Loucy (cell line): ENCODE measurements around the gene KIAA0753.

ENCODE experiments used
- H2AFZ ChIP-seq: fragments of 200-600 bp; sonication (generic); 2 replicates; pipeline ENCODE4 v1.6.0; 2016; ENCODE audit warnings: antibody characterized with exemption, mild to moderate bottlenecking, low read length, moderate library complexity
- H3F3A ChIP-seq: fragments of 200-600 bp; 2 replicates; pipeline ENCODE4 v1.6.0; 2016; ENCODE audit warnings: antibody characterized with exemption, low read depth, mild to moderate bottlenecking
- H3K27me3 ChIP-seq: fragments of 200-600 bp; sonication (generic); 2 replicates; pipeline ENCODE4 v1.6.1; 2014; ENCODE audit warnings: low read length, mild to moderate bottlenecking; ENCODE audit not compliant: insufficient read depth, poor library complexity, severe bottlenecking
- H3K36me3 ChIP-seq: fragments of 200-600 bp; sonication (generic); 2 replicates; pipeline ENCODE4 v1.6.1; 2016; ENCODE audit warnings: low read length; ENCODE audit not compliant: insufficient read depth
- H3K4me1 ChIP-seq: fragments of 200-600 bp; sonication (generic); 2 replicates; pipeline ENCODE4 v1.5.1; 2014; ENCODE audit warnings: low read length, mild to moderate bottlenecking; ENCODE audit not compliant: insufficient read depth, poor library complexity, severe bottlenecking
- H3K4me2 ChIP-seq: fragments of 200-600 bp; sonication (generic); 2 replicates; pipeline ENCODE4 v1.6.0; 2014; ENCODE audit warnings: antibody characterized with exemption, low read length, low read depth, mild to moderate bottlenecking; ENCODE audit not compliant: poor library complexity, severe bottlenecking
- H3K4me3 ChIP-seq: fragments of 200-600 bp; sonication (generic); 2 replicates; pipeline ENCODE4 v1.5.1; 2014; ENCODE audit warnings: low read length, mild to moderate bottlenecking, mixed read lengths; ENCODE audit not compliant: poor library complexity, severe bottlenecking
- H3K79me2 ChIP-seq: fragments of 200-600 bp; sonication (generic); 2 replicates; pipeline ENCODE4 v1.6.1; 2014; ENCODE audit warnings: low read length; ENCODE audit not compliant: insufficient read depth
- H3K9ac ChIP-seq: fragments of 200-600 bp; sonication (generic); 2 replicates; pipeline ENCODE4 v1.6.0; 2014; ENCODE audit warnings: mild to moderate bottlenecking, low read depth, low read length, moderate library complexity; ENCODE audit not compliant: poor library complexity, severe bottlenecking
- H3K9me2 ChIP-seq: fragments of 200-600 bp; sonication (generic); replicated peaks from 2 replicates; pipeline ENCODE4 v1.6.1; 2016; ENCODE audit warnings: low read depth, low read length, mixed read lengths
- H3K9me3 ChIP-seq: fragments of 200-600 bp; sonication (generic); 2 replicates; pipeline ENCODE4 v1.6.1; 2014; ENCODE audit warnings: mild to moderate bottlenecking, antibody characterized with exemption, low read length, low read depth; ENCODE audit not compliant: insufficient read depth
- H4K20me1 ChIP-seq: fragments of 200-600 bp; sonication (generic); 2 replicates; pipeline ENCODE4 v1.6.0; 2014; ENCODE audit warnings: antibody characterized with exemption, low read length, mild to moderate bottlenecking; ENCODE audit not compliant: insufficient read depth, poor library complexity, severe bottlenecking
- CTCF ChIP-seq: fragments of 200-600 bp; sonication (generic); conservative IDR thresholded peaks from 2 replicates; pipeline ENCODE4 v1.5.1; 2014; ENCODE audit warnings: mild to moderate bottlenecking, antibody characterized with exemption, low read length
- EZH2phosphoT487 ChIP-seq: fragments of 200-600 bp; IDR thresholded peaks from 2 replicates; pipeline ENCODE4 v1.6.1; 2018; ENCODE audit warnings: antibody characterized with exemption, mild to moderate bottlenecking, moderate library complexity, borderline replicate concordance

KIAA0753 gene

GRCh38 chr17:6637458-6637840, 3.1 kb downstream of the KIAA0753 start:
- Histone ChIP-seq H4K20me1 (peaks cover 16% of the 10 kb centered on the region), H3K4me2 (no peak overlapping the region), H3K9me3 (no peaks in the 10 kb centered on the region), H3K36me3 (peaks cover 14% of the 10 kb centered on the region; the same call in 1 of the 2 replicates), H3K9me2 (no peaks in the 10 kb centered on the region), H3K4me3 (no peak overlapping the region), H3K9ac (no peak overlapping the region), H3K27me3 (no peaks in the 10 kb centered on the region), H2AFZ (no peak overlapping the region), H3K4me1 (peaks cover 20% of the 10 kb centered on the region), H3K79me2 (peaks cover 37% of the 10 kb centered on the region), H3F3A (no peaks in the 10 kb centered on the region)
- TF ChIP-seq EZH2phosphoT487 (no peak), CTCF (no peak)

GRCh38 chr17:6636616-6637457, 3.7 kb downstream of the KIAA0753 start:
- Histone ChIP-seq H3K9me2 (no peaks in the 10 kb centered on the region), H3K9me3 (no peaks in the 10 kb centered on the region), H4K20me1 (peaks cover 10% of the 10 kb centered on the region), H3F3A (no peaks in the 10 kb centered on the region), H3K4me2 (no peak overlapping the region), H3K4me1 (peaks cover 14% of the 10 kb centered on the region), H3K36me3 (peaks cover 14% of the 10 kb centered on the region; the same call in 1 of the 2 replicates), H3K9ac (no peak overlapping the region), H3K4me3 (no peak overlapping the region), H3K27me3 (no peaks in the 10 kb centered on the region), H2AFZ (no peak overlapping the region), H3K79me2 (peaks cover 31% of the 10 kb centered on the region)
- TF ChIP-seq CTCF: no peak

- Histone ChIP-seq H3K36me3 (peaks cover 14% of the 10 kb centered on the region; the same call in 1 of the 2 replicates), H3K4me3 (no peak overlapping the region), H3K27me3 (no peaks in the 10 kb centered on the region), H4K20me1 (peaks cover 9% of the 10 kb centered on the region), H3K9ac (no peak overlapping the region), H3K79me2 (peaks cover 24% of the 10 kb centered on the region; the same call in 1 of the 2 replicates), H3K4me2 (no peak overlapping the region), H3F3A (no peaks in the 10 kb centered on the region), H3K9me2 (no peaks in the 10 kb centered on the region), H2AFZ (no peak overlapping the region), H3K9me3 (no peaks in the 10 kb centered on the region), H3K4me1 (peaks cover 9% of the 10 kb centered on the region)
- TF ChIP-seq EZH2phosphoT487: no peak
- no peak for TF ChIP-seq CTCF
Observed at GRCh38 chr17:6636105-6636504, 4.4 kb downstream of the KIAA0753 start.
